ENCODE results near the gene KMT2D. TPM values are rescaled to one million over a fixed set of nuclear protein-coding genes. Genes with fewer than 3 reads are reported as not detected.

KMT2D gene
- total and polyA plus RNA-seq, 2 experiments from 2014 or later = 17.6 to 120 TPM

GRCh38 chr12:49043241-49043640 is 17.4 kb downstream of the KMT2D start:
- Histone ChIP-seq H3K9me2 (ENCODE audit: insufficient read depth) (no peaks in the 10 kb centered on the region), H3K79me2 (replicated peaks; ENCODE audit: insufficient read depth) (no peaks in the 10 kb centered on the region), H3K4me3 (no peak overlapping the region), H3K4me1 (ENCODE audit: insufficient read depth) (no peaks in the 10 kb centered on the region), H2AFZ (no peak overlapping the region), H3K4me2 (no peak overlapping the region), H4K20me1 (replicated peaks; ENCODE audit: insufficient read depth) (peaks cover 28% of the 10 kb centered on the region), H3F3A (replicated peaks; ENCODE audit: low read depth) (no peaks in the 10 kb centered on the region), H3K27ac (ENCODE audit: low read depth) (no peak overlapping the region), H3K36me3 (ENCODE audit: insufficient read depth) (peaks cover 42% of the 10 kb centered on the region), H3K27me3 (ENCODE audit: insufficient read depth) (no peaks in the 10 kb centered on the region)
- no peak overlapping the region for H3K4me3 Mint-ChIP-seq
- no peak overlapping the region for H3K27ac Mint-ChIP-seq
- no peaks in the 10 kb centered on the region; the same call in 2 of the 3 replicates for H3K4me1 Mint-ChIP-seq
- ATAC-seq = no peak
- peaks cover 14% of the 10 kb centered on the region for H3K27me3 Mint-ChIP-seq (ENCODE audit: insufficient read depth, low read depth, poor library complexity)
- no peak for DNase-seq (ENCODE audit: low spot score)
- TF ChIP-seq ZNF331 (CRISPR knock-in tag; IDR thresholded peaks at IDR 0.05; ENCODE audit: low read depth) (no peak), CREB1 (CRISPR knock-in tag; IDR thresholded peaks at IDR 0.05; ENCODE audit: low read depth) (no peak), JUNB (IDR thresholded peaks at IDR 0.05; ENCODE audit: unreplicated experiment) (no peak), ETS1 (IDR thresholded peaks at IDR 0.05) (no peak), POLR2AphosphoS5 (IDR thresholded peaks at IDR 0.05; ENCODE audit: low read depth) (no peak), ZNF114 (CRISPR knock-in tag; IDR thresholded peaks at IDR 0.05) (no peak), ZNF462 (CRISPR knock-in tag; IDR thresholded peaks at IDR 0.05) (no peak), NANOG (IDR thresholded peaks at IDR 0.05; ENCODE audit: borderline replicate concordance) (no peak), EZH2phosphoT487 (IDR thresholded peaks at IDR 0.05; ENCODE audit: unreplicated experiment) (no peak), STAT1 (IDR thresholded peaks at IDR 0.05; ENCODE audit: unreplicated experiment) (no peak), CTCF (conservative IDR thresholded peaks at IDR 0.05; ENCODE audit: low read depth in 2 of 2) (no peak), EZH2 (IDR thresholded peaks at IDR 0.05; ENCODE audit: low read depth, unreplicated experiment) (no peak), REST (IDR thresholded peaks at IDR 0.05; ENCODE audit: unreplicated experiment) (no peak)
- H3K9me3 Mint-ChIP-seq = no peaks in the 10 kb centered on the region; the same call in 2 of the 3 replicates
- peaks cover 94% of the 10 kb centered on the region for H3K36me3 Mint-ChIP-seq (ENCODE audit: low read depth)

Measured in GM23338 (cell line).